Suprapubic skin (tissue), 4 donors: ENCODE measurements around the gene MED4. TPM values are rescaled to one million over a fixed set of nuclear protein-coding genes. Genes with fewer than 3 reads are reported as not detected.

Source experiments
- DNase-seq, 2 donors: peaks; one replicate each; pipeline ENCODE4 v3.0.0-alpha.2; 2019; ENCODE audit warnings: low spot score in 2 of 2
- H3K27ac ChIP-seq: fragments of 200-600 bp; sonication (generic); one replicate; pipeline ENCODE4 v1.5.1; 2019
- H3K27me3 ChIP-seq: fragments of 200-600 bp; sonication (generic); one replicate; pipeline ENCODE4 v1.5.1; 2019
- H3K36me3 ChIP-seq: fragments of 200-600 bp; sonication (generic); one replicate; pipeline ENCODE4 v1.5.1; 2019
- H3K4me1 ChIP-seq: fragments of 200-600 bp; sonication (generic); one replicate; pipeline ENCODE4 v1.5.1; 2019
- H3K4me3 ChIP-seq: fragments of 200-600 bp; sonication (generic); one replicate; pipeline ENCODE4 v1.5.1; 2019; ENCODE audit warnings: mild to moderate bottlenecking
- H3K9me3 ChIP-seq: fragments of 200-600 bp; sonication (generic); one replicate; pipeline ENCODE4 v1.5.1; 2019
- EP300 ChIP-seq: sonication (generic); formaldehyde crosslinking; IDR thresholded peaks from one replicate; pipeline ENCODE4 v1.6.1; 2017; ENCODE audit warnings: antibody characterized with exemption
- POLR2A ChIP-seq, 2 donors: fragments of 450-650 bp; IDR thresholded peaks; one replicate each; pipeline ENCODE4 v1.6.1; 2017; ENCODE audit warnings: antibody characterized with exemption in 2 of 2, mild to moderate bottlenecking in 2 of 2, moderate library complexity in 2 of 2
- POLR2AphosphoS5 ChIP-seq, 3 donors: sonication (generic); formaldehyde crosslinking; IDR thresholded peaks; one replicate each; pipeline ENCODE4 v1.6.1; 2017; ENCODE audit warnings: antibody characterized with exemption in 3 of 3
- WGBS: methylation state at CpG from one replicate; pipeline ENCODE4 v1.1.5; 2018; 5-methylcytosine and 5-hydroxymethylcytosine counted together
- total RNA-seq, 4 donors: library from RNA; depleted of rRNA; stranded (reverse); fragments of >200 nt; gene quantifications; one replicate each; pipeline ENCODE4 v1.1.0, GENCODE V29; 2016
- TF ChIP-seq, protein P1 (sequence below), 2 donors: fragments of 200-600 bp in 1 of 2; fragments of 450-650 bp in 1 of 2; sonication (generic) in 1 of 2; IDR thresholded peaks; one replicate each; pipeline ENCODE4 v1.5.1; 2016 to 2019; ENCODE audit warnings: antibody characterized with exemption in 2 of 2, mild to moderate bottlenecking in 1 of 2, moderate library complexity in 1 of 2

Gene MED4
- total RNA-seq, 4 donors from 2014 or later = 34.7 to 46.3 (median 40.6) TPM

GRCh38 chr13:48043789-48044503, 51.0 kb downstream of the MED4 start:
- Histone ChIP-seq H3K27me3 (no peaks in the 10 kb centered on the region), H3K36me3 (peaks cover 25% of the 10 kb centered on the region), H3K4me3 (no peak overlapping the region), H3K4me1 (no peaks in the 10 kb centered on the region), H3K27ac (no peak overlapping the region), H3K9me3 (no peaks in the 10 kb centered on the region)
- TF ChIP-seq POLR2A (IDR thresholded peaks at IDR 0.05) = no peak
- no peak for TF ChIP-seq EP300
- TF ChIP-seq POLR2AphosphoS5 (IDR thresholded peaks at IDR 0.05) = no peak
- TF ChIP-seq, protein P1, sequence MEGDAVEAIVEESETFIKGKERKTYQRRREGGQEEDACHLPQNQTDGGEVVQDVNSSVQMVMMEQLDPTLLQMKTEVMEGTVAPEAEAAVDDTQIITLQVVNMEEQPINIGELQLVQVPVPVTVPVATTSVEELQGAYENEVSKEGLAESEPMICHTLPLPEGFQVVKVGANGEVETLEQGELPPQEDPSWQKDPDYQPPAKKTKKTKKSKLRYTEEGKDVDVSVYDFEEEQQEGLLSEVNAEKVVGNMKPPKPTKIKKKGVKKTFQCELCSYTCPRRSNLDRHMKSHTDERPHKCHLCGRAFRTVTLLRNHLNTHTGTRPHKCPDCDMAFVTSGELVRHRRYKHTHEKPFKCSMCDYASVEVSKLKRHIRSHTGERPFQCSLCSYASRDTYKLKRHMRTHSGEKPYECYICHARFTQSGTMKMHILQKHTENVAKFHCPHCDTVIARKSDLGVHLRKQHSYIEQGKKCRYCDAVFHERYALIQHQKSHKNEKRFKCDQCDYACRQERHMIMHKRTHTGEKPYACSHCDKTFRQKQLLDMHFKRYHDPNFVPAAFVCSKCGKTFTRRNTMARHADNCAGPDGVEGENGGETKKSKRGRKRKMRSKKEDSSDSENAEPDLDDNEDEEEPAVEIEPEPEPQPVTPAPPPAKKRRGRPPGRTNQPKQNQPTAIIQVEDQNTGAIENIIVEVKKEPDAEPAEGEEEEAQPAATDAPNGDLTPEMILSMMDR (IDR thresholded peaks at IDR 0.05) = no peak
- no peak for DNase-seq

DNA sequence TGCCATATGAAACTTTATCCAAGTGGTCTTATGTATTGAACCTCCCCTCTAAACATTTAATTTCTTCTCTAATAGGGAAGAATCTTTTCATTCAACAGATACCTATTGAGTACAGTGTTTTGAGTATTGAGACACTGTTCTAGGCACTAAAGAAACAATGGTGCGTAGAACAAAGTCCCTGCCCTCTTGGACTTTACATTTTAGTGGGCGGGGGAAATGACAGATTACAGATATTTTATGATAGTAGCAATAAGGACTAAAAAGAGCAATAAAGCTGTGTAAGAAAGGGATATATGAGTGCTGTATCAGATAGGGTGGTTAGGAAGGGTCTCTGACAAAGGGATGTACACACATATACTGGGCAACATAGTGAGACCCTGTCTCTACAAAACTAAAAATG, 52.0 kb downstream of the MED4 start:
- no peaks in the 10 kb centered on the region for H3K9me3 ChIP-seq
- WGBS = 94% methylated on average over 2 of the region's 2 CpGs
- H3K36me3 ChIP-seq = peaks cover 20% of the 10 kb centered on the region
- no peak overlapping the region for H3K4me3 ChIP-seq
- H3K4me1 ChIP-seq = peaks cover 8% of the 10 kb centered on the region
- no peaks in the 10 kb centered on the region for H3K27me3 ChIP-seq
- H3K27ac ChIP-seq = no peak overlapping the region
- TF ChIP-seq POLR2A (IDR thresholded peaks at IDR 0.05) (no peak), EP300 (no peak), POLR2AphosphoS5 (IDR thresholded peaks at IDR 0.05) (no peak)
- TF ChIP-seq, protein P1 (IDR thresholded peaks at IDR 0.05) = no peak
- DNase-seq = no peak

- no peak for DNase-seq
- WGBS = 87% methylated on average over 1 of the region's 1 CpG
These were observed 54.0 kb downstream of the MED4 start for GRCh38 chr13:48040896-48041295.

GRCh38 chr13:48040049-48040448, 54.9 kb downstream of the MED4 start:
- TF ChIP-seq POLR2AphosphoS5 (IDR thresholded peaks at IDR 0.05) = no peak
- no peak for TF ChIP-seq POLR2A (IDR thresholded peaks at IDR 0.05)
- TF ChIP-seq, protein P1 (IDR thresholded peaks at IDR 0.05) = no peak
- no peak for TF ChIP-seq EP300
- peaks cover 16% of the 10 kb centered on the region for H3K4me1 ChIP-seq
- H3K27ac ChIP-seq = no peak overlapping the region

More at GRCh38 chr13:48040896-48041295, 54.0 kb downstream of the MED4 start:
- H3K27ac ChIP-seq = no peak overlapping the region
- no peak overlapping the region for H3K4me3 ChIP-seq
- peaks cover 16% of the 10 kb centered on the region for H3K4me1 ChIP-seq
- H3K9me3 ChIP-seq = no peaks in the 10 kb centered on the region
- peaks cover 12% of the 10 kb centered on the region for H3K36me3 ChIP-seq
- H3K27me3 ChIP-seq = no peaks in the 10 kb centered on the region
- TF ChIP-seq EP300 = no peak
- TF ChIP-seq, protein P1 (IDR thresholded peaks at IDR 0.05) = no peak
- TF ChIP-seq POLR2A (IDR thresholded peaks at IDR 0.05) = no peak
- TF ChIP-seq POLR2AphosphoS5 (IDR thresholded peaks at IDR 0.05) = no peak

DNA sequence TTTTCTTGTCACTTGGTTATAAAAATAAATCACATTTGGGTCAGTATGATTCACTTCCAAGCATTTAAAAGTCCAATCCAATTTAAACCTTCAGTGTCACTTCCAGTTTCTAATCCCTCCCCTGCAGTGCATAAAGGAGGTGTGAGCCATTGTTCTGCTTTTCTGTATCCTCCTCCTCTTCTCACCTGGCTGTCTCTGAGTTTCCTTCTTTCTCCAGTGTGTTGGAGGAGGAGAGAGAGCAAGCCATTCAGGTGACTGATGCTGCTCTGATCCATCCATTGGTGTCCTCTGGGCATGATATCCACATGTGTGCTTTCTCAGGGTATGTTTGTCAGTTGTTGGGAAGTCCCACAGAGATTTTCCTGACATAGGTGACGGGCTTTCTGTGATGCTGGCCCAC, 56.1 kb downstream of the MED4 start:
- Histone ChIP-seq H3K27ac (no peak overlapping the region), H3K4me3 (no peak overlapping the region), H3K36me3 (peaks cover 12% of the 10 kb centered on the region), H3K4me1 (peaks cover 16% of the 10 kb centered on the region), H3K27me3 (no peaks in the 10 kb centered on the region), H3K9me3 (no peaks in the 10 kb centered on the region)
- DNase-seq = no peak
- TF ChIP-seq, protein P1 (IDR thresholded peaks at IDR 0.05) = no peak
- TF ChIP-seq POLR2A (IDR thresholded peaks at IDR 0.05) (no peak), POLR2AphosphoS5 (IDR thresholded peaks at IDR 0.05) (no peak), EP300 (no peak)
- 86% methylated on average over 1 of the region's 1 CpG for WGBS

More at GRCh38 chr13:48040049-48040448, 54.9 kb downstream of the MED4 start:
- Histone ChIP-seq H3K36me3 (peaks cover 12% of the 10 kb centered on the region), H3K27me3 (no peaks in the 10 kb centered on the region), H3K4me3 (no peak overlapping the region), H3K9me3 (no peaks in the 10 kb centered on the region)
- DNase-seq = no peak
